ENCODE results near the gene GRIN3B. TPM values are rescaled to one million over a fixed set of nuclear protein-coding genes. Genes with fewer than 3 reads are reported as not detected.
A peak's percentile ranks its signal among the peaks of the same experiment; 100 is the strongest.

The GRIN3B gene
- total and polyA plus RNA-seq, 5 donors from 2014 or later, result not detected

GRCh38 chr19:1042689-1043511, 42.7 kb downstream of the GRIN3B start:
- H3K9me3 ChIP-seq (ENCODE audit: control insufficient read depth in 2 of 2, low read length in 2 of 2), result no peaks in the 10 kb centered on the region
- H3K36me3 Mint-ChIP-seq, result peaks cover 13% of the 10 kb centered on the region
- H3K4me3 Mint-ChIP-seq, result peak overlapping the region in 2 of 4 donors; percentile 26 to 31
- H3K27me3 Mint-ChIP-seq, result no peaks in the 10 kb centered on the region
- peaks cover 0 to 2% (median 0%) of the 10 kb centered on the region in 7 donors for H3K9me3 Mint-ChIP-seq
- H3K27ac ChIP-seq (ENCODE audit: insufficient read depth, low read length, poor library complexity, severe bottlenecking), result no peak overlapping the region
- ATAC-seq (ENCODE audit: low read depth in 2 of 2) (no peak), DNase-seq (no peak)
- H3K4me1 Mint-ChIP-seq, result peaks cover 5 to 41% (median 22%) of the 10 kb centered on the region in 4 donors
- no peaks in the 10 kb centered on the region for H3K27me3 ChIP-seq (ENCODE audit: control insufficient read depth, insufficient read depth, low read length)
- H3K36me3 ChIP-seq (ENCODE audit: control insufficient read depth, insufficient read depth, low read length), result peaks cover 7% of the 10 kb centered on the region
- no peak overlapping the region for H3K4me3 ChIP-seq (ENCODE audit: low read depth, low read length)
- H3K4me1 ChIP-seq (ENCODE audit: control insufficient read depth, insufficient read depth, low read length, poor library complexity, severe bottlenecking), result peaks cover 44% of the 10 kb centered on the region
- peak overlapping the region in 1 of 3 donors; percentile 20 for H3K27ac Mint-ChIP-seq

- H3K36me3 ChIP-seq (ENCODE audit: control insufficient read depth, insufficient read depth, low read length), result peaks cover 7% of the 10 kb centered on the region
- H3K4me3 Mint-ChIP-seq, result peak overlapping the region in 2 of 4 donors; percentile 36 to 76
- no peaks in the 10 kb centered on the region for H3K27me3 ChIP-seq (ENCODE audit: control insufficient read depth, insufficient read depth, low read length)
- no peak overlapping the region for H3K4me3 ChIP-seq (ENCODE audit: low read depth, low read length)
- H3K4me1 ChIP-seq (ENCODE audit: control insufficient read depth, insufficient read depth, low read length, poor library complexity, severe bottlenecking), result peaks cover 24% of the 10 kb centered on the region
- H3K9me3 ChIP-seq (ENCODE audit: control insufficient read depth in 2 of 2, low read length in 2 of 2), result no peaks in the 10 kb centered on the region
- ATAC-seq (ENCODE audit: low read depth in 2 of 2), result peak; percentile 45 to 60
- peak; percentile 61 to 73 (median 68) for DNase-seq
- H3K9me3 Mint-ChIP-seq, result peaks cover 0 to 2% (median 0%) of the 10 kb centered on the region in 7 donors
- H3K27ac ChIP-seq (ENCODE audit: insufficient read depth, low read length, poor library complexity, severe bottlenecking), result no peak overlapping the region
- H3K27ac Mint-ChIP-seq, result no peak overlapping the region
- peaks cover 2 to 20% (median 10%) of the 10 kb centered on the region in 4 donors for H3K4me1 Mint-ChIP-seq
- no peaks in the 10 kb centered on the region for H3K27me3 Mint-ChIP-seq
- H3K36me3 Mint-ChIP-seq, result peaks cover 3% of the 10 kb centered on the region
Observed at GRCh38 chr19:1045247-1045603, 45.0 kb downstream of the GRIN3B start.

- peaks cover 7% of the 10 kb centered on the region for H3K36me3 ChIP-seq (ENCODE audit: control insufficient read depth, insufficient read depth, low read length)
- peaks cover 3% of the 10 kb centered on the region for H3K36me3 Mint-ChIP-seq
- H3K27me3 ChIP-seq (ENCODE audit: control insufficient read depth, insufficient read depth, low read length), result no peaks in the 10 kb centered on the region
- H3K27ac Mint-ChIP-seq, result peak overlapping the region in 1 of 3 donors; percentile 26
- H3K27me3 Mint-ChIP-seq, result no peaks in the 10 kb centered on the region
- no peak overlapping the region for H3K27ac ChIP-seq (ENCODE audit: insufficient read depth, low read length, poor library complexity, severe bottlenecking)
- H3K4me3 Mint-ChIP-seq, result no peak overlapping the region
- H3K9me3 ChIP-seq (ENCODE audit: control insufficient read depth in 2 of 2, low read length in 2 of 2), result no peaks in the 10 kb centered on the region
- DNase-seq (no peak), ATAC-seq (ENCODE audit: low read depth in 2 of 2) (no peak)
- peaks cover 0 to 2% (median 0%) of the 10 kb centered on the region in 7 donors for H3K9me3 Mint-ChIP-seq
- peaks cover 0 to 14% (median 7%) of the 10 kb centered on the region in 4 donors for H3K4me1 Mint-ChIP-seq
- H3K4me3 ChIP-seq (ENCODE audit: low read depth, low read length), result no peak overlapping the region
- H3K4me1 ChIP-seq (ENCODE audit: control insufficient read depth, insufficient read depth, low read length, poor library complexity, severe bottlenecking), result peaks cover 14% of the 10 kb centered on the region
Observed at GRCh38 chr19:1046117-1046626, 46.0 kb downstream of the GRIN3B start.

- no peaks in the 10 kb centered on the region for H3K27me3 Mint-ChIP-seq
- no peak for ATAC-seq (ENCODE audit: low read depth in 2 of 2)
- H3K9me3 ChIP-seq (ENCODE audit: control insufficient read depth in 2 of 2, low read length in 2 of 2), result no peaks in the 10 kb centered on the region
- no peak overlapping the region for H3K4me3 ChIP-seq (ENCODE audit: low read depth, low read length)
- H3K4me1 Mint-ChIP-seq, result peaks cover 2 to 11% (median 6%) of the 10 kb centered on the region in 4 donors
- DNase-seq, result no peak
- H3K4me1 ChIP-seq (ENCODE audit: control insufficient read depth, insufficient read depth, low read length, poor library complexity, severe bottlenecking), result peaks cover 6% of the 10 kb centered on the region
- no peak overlapping the region for H3K27ac Mint-ChIP-seq
- H3K27me3 ChIP-seq (ENCODE audit: control insufficient read depth, insufficient read depth, low read length), result no peaks in the 10 kb centered on the region
- peaks cover 3% of the 10 kb centered on the region for H3K36me3 Mint-ChIP-seq
- H3K9me3 Mint-ChIP-seq, result peaks cover 0 to 2% (median 0%) of the 10 kb centered on the region in 7 donors
- H3K36me3 ChIP-seq (ENCODE audit: control insufficient read depth, insufficient read depth, low read length), result peaks cover 6% of the 10 kb centered on the region
- no peak overlapping the region for H3K4me3 Mint-ChIP-seq
- H3K27ac ChIP-seq (ENCODE audit: insufficient read depth, low read length, poor library complexity, severe bottlenecking), result no peak overlapping the region
Observed at GRCh38 chr19:1046836-1047695, 46.8 kb downstream of the GRIN3B start.

- peaks cover 4 to 9% (median 6%) of the 10 kb centered on the region in 4 donors for H3K4me1 Mint-ChIP-seq
- DNase-seq (no peak), ATAC-seq (ENCODE audit: low read depth in 2 of 2) (no peak)
- Histone ChIP-seq H3K4me3 (ENCODE audit: low read depth, low read length) (no peak overlapping the region), H3K9me3 (ENCODE audit: control insufficient read depth in 2 of 2, low read length in 2 of 2) (no peaks in the 10 kb centered on the region), H3K36me3 (ENCODE audit: control insufficient read depth, insufficient read depth, low read length) (no peaks in the 10 kb centered on the region), H3K27me3 (ENCODE audit: control insufficient read depth, insufficient read depth, low read length) (no peaks in the 10 kb centered on the region), H3K27ac (ENCODE audit: insufficient read depth, low read length, poor library complexity, severe bottlenecking) (no peak overlapping the region), H3K4me1 (ENCODE audit: control insufficient read depth, insufficient read depth, low read length, poor library complexity, severe bottlenecking) (peaks cover 6% of the 10 kb centered on the region)
- peaks cover 0 to 2% (median 0%) of the 10 kb centered on the region in 7 donors for H3K9me3 Mint-ChIP-seq
- no peak overlapping the region for H3K27ac Mint-ChIP-seq
- peaks cover 3% of the 10 kb centered on the region for H3K36me3 Mint-ChIP-seq
- no peaks in the 10 kb centered on the region for H3K27me3 Mint-ChIP-seq
- no peak overlapping the region for H3K4me3 Mint-ChIP-seq
Observed at GRCh38 chr19:1047696-1048147, 47.5 kb downstream of the GRIN3B start.

- Histone ChIP-seq H3K27me3 (ENCODE audit: control insufficient read depth, insufficient read depth, low read length) (no peaks in the 10 kb centered on the region), H3K4me3 (ENCODE audit: low read depth, low read length) (no peak overlapping the region), H3K27ac (ENCODE audit: insufficient read depth, low read length, poor library complexity, severe bottlenecking) (no peak overlapping the region), H3K4me1 (ENCODE audit: control insufficient read depth, insufficient read depth, low read length, poor library complexity, severe bottlenecking) (peaks cover 6% of the 10 kb centered on the region), H3K36me3 (ENCODE audit: control insufficient read depth, insufficient read depth, low read length) (no peaks in the 10 kb centered on the region), H3K9me3 (ENCODE audit: control insufficient read depth in 2 of 2, low read length in 2 of 2) (no peaks in the 10 kb centered on the region)
- ATAC-seq (ENCODE audit: low read depth in 2 of 2) (no peak), DNase-seq (no peak)
- Mint-ChIP-seq H3K27me3 (no peaks in the 10 kb centered on the region), H3K4me1 (peaks cover 5 to 17% (median 6%) of the 10 kb centered on the region in 4 donors), H3K4me3 (no peak overlapping the region), H3K9me3 (peaks cover 0 to 2% (median 0%) of the 10 kb centered on the region in 7 donors), H3K36me3 (peaks cover 3% of the 10 kb centered on the region), H3K27ac (no peak overlapping the region)
Observed at GRCh38 chr19:1049106-1049505, 48.9 kb downstream of the GRIN3B start.

GRCh38 chr19:1049800-1050199, 49.6 kb downstream of the GRIN3B start:
- no peaks in the 10 kb centered on the region for H3K36me3 ChIP-seq (ENCODE audit: control insufficient read depth, insufficient read depth, low read length)
- peaks cover 3% of the 10 kb centered on the region for H3K36me3 Mint-ChIP-seq
- no peak overlapping the region for H3K27ac Mint-ChIP-seq
- no peaks in the 10 kb centered on the region for H3K27me3 ChIP-seq (ENCODE audit: control insufficient read depth, insufficient read depth, low read length)
- H3K4me3 Mint-ChIP-seq, result no peak overlapping the region
- H3K4me1 ChIP-seq (ENCODE audit: control insufficient read depth, insufficient read depth, low read length, poor library complexity, severe bottlenecking), result peaks cover 6% of the 10 kb centered on the region
- ATAC-seq (ENCODE audit: low read depth in 2 of 2) (no peak), DNase-seq (no peak)
- H3K27ac ChIP-seq (ENCODE audit: insufficient read depth, low read length, poor library complexity, severe bottlenecking), result no peak overlapping the region
- no peaks in the 10 kb centered on the region for H3K27me3 Mint-ChIP-seq
- H3K9me3 ChIP-seq (ENCODE audit: control insufficient read depth in 2 of 2, low read length in 2 of 2), result no peaks in the 10 kb centered on the region
- peaks cover 5 to 17% (median 6%) of the 10 kb centered on the region in 4 donors for H3K4me1 Mint-ChIP-seq
- peaks cover 0 to 2% (median 0%) of the 10 kb centered on the region in 7 donors for H3K9me3 Mint-ChIP-seq
- H3K4me3 ChIP-seq (ENCODE audit: low read depth, low read length), result no peak overlapping the region
